VCaP (cell line): ENCODE measurements around the gene PAPPA2.

Experiments used
- H3K27ac ChIP-seq: fragments of 450-650 bp; 2 replicates; pipeline ENCODE4 v1.5.1; 2017
- CTCF ChIP-seq: fragments of 450-650 bp; conservative IDR thresholded peaks from 2 replicates; pipeline ENCODE4 v1.5.1; 2017; ENCODE audit warnings: mild to moderate bottlenecking, moderate library complexity

The PAPPA2 gene

GRCh38 chr1:176733661-176734060 lies 270.7 kb downstream of the PAPPA2 start:
- TF ChIP-seq CTCF = no peak
- no peak overlapping the region for H3K27ac ChIP-seq

DNA sequence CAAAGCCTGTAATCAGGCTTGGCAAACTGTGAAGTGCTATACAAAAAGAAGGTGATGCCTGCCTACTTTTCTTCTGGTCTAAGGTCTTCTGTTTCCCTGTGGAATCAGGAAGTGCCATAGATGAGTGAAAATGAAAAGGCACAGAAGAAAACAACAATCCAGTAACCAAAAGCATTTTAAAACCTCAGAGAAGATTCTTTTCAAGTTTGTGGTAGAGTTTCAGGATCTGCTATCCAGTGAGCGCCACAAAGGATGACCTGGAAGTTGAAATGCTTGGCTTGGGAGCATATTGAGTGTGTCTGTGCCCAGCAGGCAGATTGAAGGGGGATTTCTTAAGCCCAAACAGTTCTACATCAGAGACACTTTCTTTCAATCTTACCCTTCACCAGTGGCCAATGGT lies 272.2 kb downstream of the PAPPA2 start:
- TF ChIP-seq CTCF = no peak
- no peak overlapping the region for H3K27ac ChIP-seq

DNA sequence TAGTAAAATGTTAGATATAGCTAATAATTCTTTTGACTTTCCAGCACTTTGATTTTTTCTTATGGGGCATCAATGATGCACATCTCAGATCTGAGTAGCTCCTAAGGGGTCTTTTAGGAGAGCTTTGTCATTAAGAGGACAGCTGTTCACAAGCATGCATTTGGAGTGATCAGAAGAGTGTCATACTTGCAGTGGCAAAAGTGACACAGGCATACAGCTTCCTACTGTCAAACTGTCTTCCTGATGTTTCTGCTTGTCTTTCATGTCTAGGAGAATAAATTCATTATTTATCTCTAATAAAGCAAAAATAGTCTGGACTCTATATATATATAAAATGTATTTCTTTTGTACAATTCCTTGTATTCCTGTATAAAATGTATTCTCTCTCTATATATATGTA lies 273.0 kb downstream of the PAPPA2 start:
- TF ChIP-seq CTCF = no peak
- H3K27ac ChIP-seq = no peak overlapping the region

GRCh38 chr1:176741181-176741580 lies 278.2 kb downstream of the PAPPA2 start:
- no peak for TF ChIP-seq CTCF
- no peak overlapping the region for H3K27ac ChIP-seq

DNA sequence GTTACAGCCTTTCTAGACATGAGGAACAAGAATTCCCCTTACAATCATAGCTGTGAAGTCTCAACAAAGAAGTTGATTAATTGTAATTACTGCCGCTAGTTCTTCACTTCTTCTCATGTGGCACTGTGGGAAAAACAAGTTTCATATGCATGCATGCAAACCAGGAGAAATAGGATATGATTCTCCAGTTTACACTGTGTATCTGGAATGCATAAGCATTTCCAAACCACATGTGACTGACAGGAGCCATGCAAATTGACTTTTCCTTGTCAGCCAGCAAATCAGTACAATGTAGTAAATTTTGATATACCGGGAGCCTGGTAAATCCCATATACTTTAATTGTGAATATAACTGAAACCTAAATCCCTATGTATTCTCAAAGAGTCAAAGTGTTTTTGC lies 279.3 kb downstream of the PAPPA2 start:
- TF ChIP-seq CTCF = no peak
- no peak overlapping the region for H3K27ac ChIP-seq

DNA sequence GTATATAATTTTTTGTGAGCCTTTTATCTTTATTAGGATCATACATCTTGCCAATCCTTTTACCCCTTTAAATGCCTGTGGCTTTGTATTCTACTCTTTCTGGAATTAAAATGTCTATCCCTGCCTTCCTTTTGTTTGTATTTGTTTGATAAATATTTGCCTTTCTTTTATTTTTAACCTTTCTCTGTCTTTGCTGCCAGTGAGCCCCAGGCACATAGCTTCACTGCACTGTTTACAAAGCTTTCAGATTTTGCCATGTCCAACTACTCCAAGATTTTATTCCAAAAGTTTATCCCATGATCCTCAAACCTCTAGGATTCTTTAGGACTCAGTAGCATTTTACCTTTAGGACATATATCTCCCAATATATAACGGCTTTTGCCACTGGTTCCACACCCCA lies 281.2 kb downstream of the PAPPA2 start:
- H3K27ac ChIP-seq = no peak overlapping the region
- no peak for TF ChIP-seq CTCF

- TF ChIP-seq CTCF = peak; percentile 71
- no peak overlapping the region for H3K27ac ChIP-seq
Measured at GRCh38 chr1:176745945-176746344, 283.0 kb downstream of the PAPPA2 start.

DNA sequence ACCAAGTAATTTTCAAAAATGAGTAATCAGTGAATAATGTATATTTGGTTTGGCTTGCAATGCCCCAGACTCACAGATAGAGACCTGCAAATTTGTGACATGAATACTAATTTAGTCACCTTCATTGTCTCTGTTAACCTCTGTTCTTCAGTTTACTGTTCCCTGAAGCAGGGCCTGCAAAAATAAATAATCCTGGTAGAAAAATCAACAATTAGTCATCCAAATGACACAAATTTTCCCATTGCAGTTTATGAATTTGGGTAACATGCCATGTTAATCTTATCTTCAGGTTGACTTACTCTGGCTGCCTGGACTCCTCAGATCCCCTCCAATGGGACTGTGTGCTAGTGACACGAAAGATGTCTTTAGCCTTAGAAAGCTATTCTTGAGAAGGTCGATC lies 289.5 kb downstream of the PAPPA2 start:
- TF ChIP-seq CTCF = no peak
- no peak overlapping the region for H3K27ac ChIP-seq
